Gastrocnemius medialis (tissue), 4 donors: Measurements from ENCODE around the gene PRPH.

Experiments
- CTCF ChIP-seq, 5 experiments: fragments of 450-650 bp in 3 of 5; fragments of 200-600 bp in 2 of 5; sonication (generic) in 2 of 5; IDR thresholded peaks in 4 of 5; conservative IDR thresholded peaks in 1 of 5; 1 replicate in 4 of 5; 2 replicates in 1 of 5; pipeline ENCODE4 v1.5.1; 2016 to 2019; ENCODE audit warnings: antibody characterized with exemption in 5 of 5, mild to moderate bottlenecking in 3 of 5, moderate library complexity in 3 of 5
- POLR2A ChIP-seq, 2 donors: fragments of 450-650 bp; IDR thresholded peaks; one replicate each; pipeline ENCODE4 v1.6.1; 2017; ENCODE audit warnings: antibody characterized with exemption in 2 of 2, mild to moderate bottlenecking in 2 of 2, moderate library complexity in 2 of 2

GRCh38 chr12:49261721-49262120 is 33.2 kb upstream of the PRPH start:
- TF ChIP-seq CTCF (IDR thresholded peaks at IDR 0.05 in 4 of 5, conservative IDR thresholded peaks at IDR 0.05 in 1 of 5) (no peak), POLR2A (IDR thresholded peaks at IDR 0.05) (no peak)
